Iris pigment epithelial cell (primary cell): Measurements from ENCODE around the gene STX2.
A peak's percentile ranks its signal among the peaks of the same experiment; 100 is the strongest.
"Not testable (repeated sequence)": the region's sequence is repeated elsewhere in the genome, so short reads cannot be mapped to it uniquely, and the experiment has no call there.

Experiments
- DNase-seq: peaks from one replicate; pipeline ENCODE4 v3.0.0-alpha.2; 2011; ENCODE audit warnings: low read depth

STX2 gene

GRCh38 chr12:130838951-130839769 lies at the start of gene STX2:
TSS of gene STX2 (minus strand) at chr12:130839250. CDS start at chr12:130839099, 151 bp downstream.
- peak; percentile 84 for DNase-seq

GRCh38 chr12:130887190-130887589 lies 48.1 kb upstream of the STX2 start:
- DNase-seq: not testable (repeated sequence)

GRCh38 chr12:130881548-130881947 lies 42.5 kb upstream of the STX2 start:
- no peak for DNase-seq

- DNase-seq: no peak
Observed at GRCh38 chr12:130881046-130881445, 42.0 kb upstream of the STX2 start.

- no peak for DNase-seq
Observed at GRCh38 chr12:130880411-130880885, 41.4 kb upstream of the STX2 start.

GRCh38 chr12:130879781-130880389 lies 40.8 kb upstream of the STX2 start:
- no peak for DNase-seq

- no peak for DNase-seq
Observed at GRCh38 chr12:130879212-130879686, 40.2 kb upstream of the STX2 start.

GRCh38 chr12:130878193-130879185 lies 39.4 kb upstream of the STX2 start:
- DNase-seq: no peak

- no peak for DNase-seq
Observed at GRCh38 chr12:130877333-130877732, 38.3 kb upstream of the STX2 start.

GRCh38 chr12:130876758-130877157 lies 37.7 kb upstream of the STX2 start:
- DNase-seq: no peak

- no peak for DNase-seq
Observed at GRCh38 chr12:130876297-130876696, 37.2 kb upstream of the STX2 start.

- DNase-seq: not testable (repeated sequence)
Observed at GRCh38 chr12:130875708-130876107, 36.7 kb upstream of the STX2 start.

GRCh38 chr12:130875193-130875592 lies 36.1 kb upstream of the STX2 start:
- no peak for DNase-seq

- no peak for DNase-seq
Observed at GRCh38 chr12:130874696-130875095, 35.6 kb upstream of the STX2 start.

GRCh38 chr12:130873825-130874224 lies 34.8 kb upstream of the STX2 start:
- DNase-seq: peak; percentile 19

GRCh38 chr12:130873106-130873795 lies 34.2 kb upstream of the STX2 start:
- DNase-seq: no peak

GRCh38 chr12:130872179-130873096 lies 33.4 kb upstream of the STX2 start:
- peak; percentile 28 for DNase-seq

GRCh38 chr12:130871286-130872178 lies 32.5 kb upstream of the STX2 start, which contains the start of gene RAN:
TSS of gene RAN (plus strand) at chr12:130872066. CDS start at chr12:130872594, 528 bp downstream.
- peak; percentile 91 for DNase-seq
